ENCODE measurements around the gene AQP11.
"Not testable (repeated sequence)": the region's sequence is repeated elsewhere in the genome, so short reads cannot be mapped to it uniquely, and the experiment has no call there.

The AQP11 gene

GRCh38 chr11:77589521-77590193 lies at the start of gene AQP11:
AQP11 (plus strand) TSS chr11:77589953; CDS start chr11:77589993, 40 bp downstream.
- DNase-seq (ENCODE audit: low spot score) = peak; percentile 39

GRCh38 chr11:77542296-77542695 lies 47.5 kb upstream of the AQP11 start:
- DNase-seq (ENCODE audit: low spot score) = no peak

GRCh38 chr11:77547047-77547836 lies 42.5 kb upstream of the AQP11 start:
- DNase-seq (ENCODE audit: low spot score) = no peak

- peak; percentile 45 for DNase-seq (ENCODE audit: low spot score)
Measured at GRCh38 chr11:77547863-77548551, 41.7 kb upstream of the AQP11 start.

GRCh38 chr11:77548552-77549445 lies 41.0 kb upstream of the AQP11 start:
- no peak for DNase-seq (ENCODE audit: low spot score)

- DNase-seq (ENCODE audit: low spot score) = not testable (repeated sequence)
Measured at GRCh38 chr11:77551426-77551825, 38.3 kb upstream of the AQP11 start.

- DNase-seq (ENCODE audit: low spot score) = no peak
Measured at GRCh38 chr11:77557553-77557952, 32.2 kb upstream of the AQP11 start.

GRCh38 chr11:77558380-77558779 lies 31.4 kb upstream of the AQP11 start:
- no peak for DNase-seq (ENCODE audit: low spot score)

GRCh38 chr11:77559686-77560401 lies 29.9 kb upstream of the AQP11 start:
- DNase-seq (ENCODE audit: low spot score) = no peak

- no peak for DNase-seq (ENCODE audit: low spot score)
Measured at GRCh38 chr11:77560605-77561004, 29.1 kb upstream of the AQP11 start.

- no peak for DNase-seq (ENCODE audit: low spot score)
Measured at GRCh38 chr11:77561257-77561656, 28.5 kb upstream of the AQP11 start.

- DNase-seq (ENCODE audit: low spot score) = no peak
Measured at GRCh38 chr11:77568306-77568705, 21.4 kb upstream of the AQP11 start.

GRCh38 chr11:77568916-77569675 lies 20.7 kb upstream of the AQP11 start:
- no peak for DNase-seq (ENCODE audit: low spot score)

GRCh38 chr11:77569676-77570070 lies 20.1 kb upstream of the AQP11 start:
- no peak for DNase-seq (ENCODE audit: low spot score)

GRCh38 chr11:77570896-77571295 lies 18.9 kb upstream of the AQP11 start:
- not testable (repeated sequence) for DNase-seq (ENCODE audit: low spot score)

- not testable (repeated sequence) for DNase-seq (ENCODE audit: low spot score)
Measured at GRCh38 chr11:77575428-77575827, 14.3 kb upstream of the AQP11 start.

- DNase-seq (ENCODE audit: low spot score) = no peak
Measured at GRCh38 chr11:77580712-77581337, 8.9 kb upstream of the AQP11 start.

- no peak for DNase-seq (ENCODE audit: low spot score)
Measured at GRCh38 chr11:77589181-77589520, 602 bp upstream of the AQP11 start.

GRCh38 chr11:77590194-77590782 lies 535 bp downstream of the AQP11 start:
- DNase-seq (ENCODE audit: low spot score) = no peak

- DNase-seq (ENCODE audit: low spot score) = no peak
Measured at GRCh38 chr11:77592727-77593126, 3.0 kb downstream of the AQP11 start.
